OCI-LY7 (cell line): ENCODE measurements around the gene FBXO9. TPM values are rescaled to one million over a fixed set of nuclear protein-coding genes. Genes with fewer than 3 reads are reported as not detected.

Experiments
- BruUV-seq: library from RNA; stranded (reverse); fragments of 400-500 nt; replicated peaks from 2 replicates; lab custom pipeline; 2021; lab: Mats Ljungman, UMichigan
- CTCF ChIA-PET: fragments of 300-600 bp; sonication (Branson Sonifier 250); formaldehyde crosslinking; loops from one replicate; lab custom pipeline; 2022; ENCODE audit warnings: antibody characterized with exemption; ENCODE audit not compliant: unreplicated experiment; lab: Charles Lee
- POLR2A ChIA-PET: fragments of 300-600 bp; sonication (Branson Sonifier 250); formaldehyde crosslinking; loops from one replicate; lab custom pipeline; 2022; ENCODE audit warnings: antibody characterized with exemption; lab: Charles Lee
- DNase-seq: peaks from one replicate; pipeline ENCODE4 v3.0.0-alpha.2; 2015; ENCODE audit warnings: low spot score
- H2AFZ ChIP-seq: fragments of 200-600 bp; sonication (generic), shearing (Covaris generic); 2 replicates; pipeline ENCODE4 v1.6.1; 2014; ENCODE audit warnings: mild to moderate bottlenecking, antibody characterized with exemption, low read length, moderate library complexity
- H3K27ac ChIP-seq: fragments of 200-600 bp; sonication (generic); 2 replicates; pipeline ENCODE4 v1.5.1; 2014; ENCODE audit warnings: mixed run types, low read depth, mild to moderate bottlenecking, moderate library complexity, low read length, inconsistent platforms; ENCODE audit not compliant: poor library complexity, severe bottlenecking
- H3K36me3 ChIP-seq: fragments of 200-600 bp; sonication (generic); 2 replicates; pipeline ENCODE4 v1.6.1; 2014; ENCODE audit warnings: mild to moderate bottlenecking, antibody characterized with exemption, low read length, moderate library complexity, mixed read lengths; ENCODE audit not compliant: insufficient read depth
- H3K4me1 ChIP-seq: fragments of 200-600 bp; sonication (generic); 2 replicates; pipeline ENCODE4 v1.5.1; 2014; ENCODE audit warnings: mild to moderate bottlenecking, low read length; ENCODE audit not compliant: insufficient read depth, poor library complexity, severe bottlenecking
- H3K4me2 ChIP-seq: fragments of 200-600 bp; sonication (generic); 2 replicates; pipeline ENCODE4 v1.6.1; 2014; ENCODE audit warnings: mild to moderate bottlenecking, low read length
- H3K4me3 ChIP-seq: fragments of 200-600 bp; sonication (generic); 2 replicates; pipeline ENCODE4 v1.5.1; 2014; ENCODE audit warnings: mild to moderate bottlenecking, low read depth, low read length; ENCODE audit not compliant: poor library complexity, severe bottlenecking
- H3K79me2 ChIP-seq: fragments of 200-600 bp; sonication (generic); 2 replicates; pipeline ENCODE4 v1.6.1; 2016; ENCODE audit warnings: low read depth, mild to moderate bottlenecking, low read length, moderate library complexity, mixed read lengths; ENCODE audit not compliant: insufficient read depth
- H3K9me2 ChIP-seq: fragments of 200-600 bp; sonication (generic); 2 replicates; pipeline ENCODE4 v1.6.1; 2016; ENCODE audit warnings: mild to moderate bottlenecking, low read length, mixed read lengths; ENCODE audit not compliant: insufficient read depth
- H3K9me3 ChIP-seq: fragments of 200-600 bp; sonication (generic); 2 replicates; pipeline ENCODE4 v1.6.1; 2014; ENCODE audit warnings: mild to moderate bottlenecking, mixed run types, low read length, mixed read lengths
- H4K20me1 ChIP-seq: fragments of 200-600 bp; sonication (generic); 2 replicates; pipeline ENCODE4 v1.6.1; 2014; ENCODE audit warnings: mild to moderate bottlenecking, antibody characterized with exemption, low read length, moderate library complexity, mixed read lengths; ENCODE audit not compliant: insufficient read depth
- CTCF ChIP-seq: fragments of 200-600 bp; sonication (generic); conservative IDR thresholded peaks from 2 replicates; pipeline ENCODE4 v1.5.1; 2014; ENCODE audit warnings: mild to moderate bottlenecking, antibody characterized with exemption, low read length, moderate library complexity, mixed read lengths
- EZH2phosphoT487 ChIP-seq: fragments of 200-600 bp; sonication (generic); IDR thresholded peaks from 2 replicates; pipeline ENCODE4 v1.6.1; 2018; ENCODE audit warnings: low read depth, borderline replicate concordance, mild to moderate bottlenecking, mixed run types, antibody characterized with exemption, low read length, moderate library complexity, mixed read lengths
- intact Hi-C: fragments of 100-400 bp; cut with micrococcal nuclease; formaldehyde crosslinking; loops from one replicate; pipeline ENCODE4 v1.10.0; 2022; ENCODE audit not compliant: unreplicated experiment
- total RNA-seq, 2 experiments: library from RNA; depleted of rRNA in 1 of 2; stranded (reverse); fragments of >200 nt in 1 of 2; shearing (Covaris generic) in 1 of 2; gene quantifications; 2 replicates each; pipeline ENCODE4 v1.2.3, GENCODE V29; 2014 to 2022

The FBXO9 gene
- total RNA-seq, 2 experiments from 2014 or later, result 23.5 to 67.7 TPM

- POLR2A ChIA-PET, result interaction anchor here (0.6 to 0.7 kb wide), 3 partner anchors 38 to 139 kb away, joined by 3 to 7 read pairs (median 5); no protein-coding TSS in a partner anchor
- Histone ChIP-seq H3K36me3 (no peaks in the 10 kb centered on the region), H3K9me2 (no peaks in the 10 kb centered on the region), H3K27ac (no peak overlapping the region), H3K4me2 (no peak overlapping the region), H3K4me1 (no peaks in the 10 kb centered on the region), H2AFZ (no peak overlapping the region), H3K9me3 (no peaks in the 10 kb centered on the region), H4K20me1 (no peaks in the 10 kb centered on the region), H3K4me3 (no peak overlapping the region), H3K79me2 (no peaks in the 10 kb centered on the region)
- BruUV-seq, result no TSS peak
- no peak for DNase-seq
- CTCF ChIA-PET, result no interaction called here
- no peak for TF ChIP-seq EZH2phosphoT487
- no peak for TF ChIP-seq CTCF
- intact Hi-C loops, result no loop called here
These were observed 78.5 kb downstream of the FBXO9 start for GRCh38 chr6:53143710-53144109.

- H3K9me2 ChIP-seq, result no peaks in the 10 kb centered on the region
- ChIA-PET POLR2A (interaction anchor here (0.6 kb wide), 1 partner anchor 569 kb away, joined by 4 read pairs; no protein-coding TSS in a partner anchor), CTCF (no interaction called here)
- DNase-seq, result no peak
- no peaks in the 10 kb centered on the region for H3K79me2 ChIP-seq
- no peak overlapping the region for H3K4me2 ChIP-seq
- intact Hi-C loops, result no loop called here
- BruUV-seq, result no TSS peak
- no peak overlapping the region for H3K4me3 ChIP-seq
- no peaks in the 10 kb centered on the region for H3K36me3 ChIP-seq
- no peak overlapping the region for H3K27ac ChIP-seq
- TF ChIP-seq CTCF (no peak), EZH2phosphoT487 (no peak)
- no peaks in the 10 kb centered on the region for H3K9me3 ChIP-seq
- no peaks in the 10 kb centered on the region for H4K20me1 ChIP-seq
- H2AFZ ChIP-seq, result no peak overlapping the region
- no peaks in the 10 kb centered on the region for H3K4me1 ChIP-seq
These were observed 79.6 kb downstream of the FBXO9 start for GRCh38 chr6:53144802-53145201.

- H3K9me3 ChIP-seq, result no peaks in the 10 kb centered on the region
- CTCF ChIA-PET, result no interaction called here
- no peaks in the 10 kb centered on the region for H3K36me3 ChIP-seq
- H3K4me2 ChIP-seq, result no peak within 1 kb of the TSS
- TF ChIP-seq EZH2phosphoT487 (no peak), CTCF (no peak)
- POLR2A ChIA-PET, result no interaction called here
- H3K4me1 ChIP-seq, result no peaks in the 10 kb centered on the region
- H2AFZ ChIP-seq, result no peak within 1 kb of the TSS
- H3K4me3 ChIP-seq, result no peak within 1 kb of the TSS
- no TSS peak for BruUV-seq
- no peaks in the 10 kb centered on the region for H3K9me2 ChIP-seq
- intact Hi-C loops, result no loop called here
- no peak within 1 kb of the TSS for H3K27ac ChIP-seq
- DNase-seq, result no peak
- H3K79me2 ChIP-seq, result no peaks in the 10 kb centered on the region
- no peaks in the 10 kb centered on the region for H4K20me1 ChIP-seq
These were observed 83.5 kb downstream of the FBXO9 start, which contains the start of gene GCM1 for GRCh38 chr6:53148684-53149083. TSS of gene GCM1 (minus strand) at chr6:53148841. CDS start at chr6:53145632, 3,209 bp downstream.
